Mesendoderm (in vitro differentiated cells): ENCODE results near the gene RAD23B.

ENCODE experiments used
- DNase-seq: peaks from one replicate; pipeline ENCODE4 v3.0.0; 2013
- H2AK5ac ChIP-seq: 2 replicates; pipeline ENCODE4 v1.6.1; 2013; ENCODE audit warnings: low read length, inconsistent platforms
- H2BK120ac ChIP-seq: 2 replicates; pipeline ENCODE4 v1.6.1; 2013; ENCODE audit warnings: low read depth, mild to moderate bottlenecking, low read length, moderate library complexity, mixed read lengths
- H2BK15ac ChIP-seq: replicated peaks from 2 replicates; pipeline ENCODE4 v1.6.1; 2013; ENCODE audit warnings: low read depth, mild to moderate bottlenecking, moderate library complexity
- H2BK5ac ChIP-seq: 2 replicates; pipeline ENCODE4 v1.6.1; 2013; ENCODE audit warnings: low read length, inconsistent platforms
- H3K18ac ChIP-seq: 2 replicates; pipeline ENCODE4 v1.6.1; 2013; ENCODE audit warnings: mild to moderate bottlenecking, low read length, mixed read lengths
- H3K23ac ChIP-seq: one replicate; pipeline ENCODE4 v1.6.1; 2013; ENCODE audit warnings: low read length
- H3K27ac ChIP-seq: 2 replicates; pipeline ENCODE4 v1.5.1; 2013; ENCODE audit warnings: low read depth, mild to moderate bottlenecking, inconsistent platforms, low read length, moderate library complexity
- H3K27me3 ChIP-seq: 2 replicates; pipeline ENCODE4 v1.6.1; 2013; ENCODE audit warnings: low read length, control low read depth, mild to moderate bottlenecking, inconsistent platforms; ENCODE audit not compliant: insufficient read depth, poor library complexity
- H3K36me3 ChIP-seq: 2 replicates; pipeline ENCODE4 v1.6.1; 2013; ENCODE audit warnings: low read length, inconsistent platforms; ENCODE audit not compliant: control insufficient read depth, insufficient read depth
- H3K4ac ChIP-seq: one replicate; pipeline ENCODE4 v1.6.1; 2013; ENCODE audit warnings: low read depth, mild to moderate bottlenecking, low read length, moderate library complexity
- H3K4me1 ChIP-seq: 2 replicates; pipeline ENCODE4 v1.6.1; 2013; ENCODE audit warnings: low read depth, low read length, inconsistent platforms; ENCODE audit not compliant: control insufficient read depth
- H3K4me2 ChIP-seq: 2 replicates; pipeline ENCODE4 v1.6.1; 2013; ENCODE audit warnings: low read length
- H3K4me3 ChIP-seq: 2 replicates; pipeline ENCODE4 v1.5.1; 2013; ENCODE audit warnings: mild to moderate bottlenecking, low read length
- H3K56ac ChIP-seq: one replicate; pipeline ENCODE4 v1.6.1; 2013; ENCODE audit warnings: low read length
- H3K79me1 ChIP-seq: 2 replicates; pipeline ENCODE4 v1.6.1; 2013; ENCODE audit warnings: low read length, inconsistent platforms
- H3K79me2 ChIP-seq: 2 replicates; pipeline ENCODE4 v1.6.1; 2013; ENCODE audit warnings: mild to moderate bottlenecking, low read length; ENCODE audit not compliant: control insufficient read depth, insufficient read depth
- H3K9ac ChIP-seq: 2 replicates; pipeline ENCODE4 v1.6.1; 2013; ENCODE audit warnings: low read length, inconsistent platforms
- H4K5ac ChIP-seq: one replicate; pipeline ENCODE4 v1.6.1; 2013; ENCODE audit warnings: low read length
- H4K8ac ChIP-seq: one replicate; pipeline ENCODE4 v1.6.1; 2013; ENCODE audit warnings: low read depth, mild to moderate bottlenecking, control low read depth, low read length, moderate library complexity
- WGBS: extraction: QIAGEN DNeasy Blood & Tissue Kit; methylation state at CpG from one replicate; pipeline ENCODE4 v1.1.7; 2013; ENCODE audit warnings: low lambda C conversion rate, missing lambda C conversion rate; ENCODE audit not compliant: insufficient coverage; ENCODE audit errors: extremely low coverage; 5-methylcytosine and 5-hydroxymethylcytosine counted together

RAD23B gene

DNA sequence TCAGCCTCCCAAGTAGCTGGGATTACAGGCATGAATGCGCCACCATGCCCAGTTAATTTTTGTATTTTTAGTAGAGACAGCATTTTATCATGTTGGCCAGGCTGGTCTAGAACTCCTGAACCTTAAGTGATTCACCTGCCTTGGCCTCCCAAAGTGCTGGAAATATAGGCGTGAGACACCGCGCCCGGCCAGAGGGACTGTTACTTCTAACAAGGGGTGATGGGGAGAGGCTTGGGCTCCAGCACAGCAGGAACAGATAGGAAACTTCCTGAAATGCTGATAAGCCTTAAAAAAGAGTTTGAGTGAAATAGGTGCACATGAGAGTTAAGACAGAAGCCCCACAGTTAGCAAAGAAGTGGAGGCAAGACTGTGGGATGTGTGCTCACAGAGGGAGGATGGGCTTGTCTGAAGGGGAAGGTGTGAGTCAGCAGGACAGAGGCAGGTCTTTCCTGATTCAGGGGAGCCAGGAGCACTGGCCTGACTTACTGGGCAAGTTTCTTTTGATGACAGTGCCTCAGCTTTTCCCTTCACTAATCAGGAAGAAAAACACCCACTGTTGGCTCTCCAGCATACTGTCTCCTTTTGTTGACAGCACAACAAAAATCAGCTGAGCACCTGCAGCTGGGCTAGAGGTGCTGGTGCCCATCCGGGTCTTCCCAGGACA is 68.4 kb downstream of the RAD23B start:
- no peak overlapping the region for H2AK5ac ChIP-seq
- H2BK15ac ChIP-seq = no peak overlapping the region
- H3K18ac ChIP-seq = no peak overlapping the region
- no peak overlapping the region for H2BK5ac ChIP-seq
- H3K79me2 ChIP-seq = no peaks in the 10 kb centered on the region
- H3K27me3 ChIP-seq = no peaks in the 10 kb centered on the region
- H3K23ac ChIP-seq = no peak overlapping the region
- H3K36me3 ChIP-seq = no peaks in the 10 kb centered on the region
- no peaks in the 10 kb centered on the region for H3K79me1 ChIP-seq
- H4K8ac ChIP-seq = no peak overlapping the region
- WGBS = no CpG with 5 or more reads among the region's 6 CpGs
- H3K4me1 ChIP-seq = no peaks in the 10 kb centered on the region
- no peak overlapping the region for H3K27ac ChIP-seq
- no peak overlapping the region for H3K4me2 ChIP-seq
- no peak overlapping the region for H3K56ac ChIP-seq
- H3K9ac ChIP-seq = no peak overlapping the region
- no peak overlapping the region for H3K4ac ChIP-seq
- H3K4me3 ChIP-seq = no peak overlapping the region
- no peak overlapping the region for H2BK120ac ChIP-seq
- peak; percentile 30 for DNase-seq
- H4K5ac ChIP-seq = no peak overlapping the region

DNA sequence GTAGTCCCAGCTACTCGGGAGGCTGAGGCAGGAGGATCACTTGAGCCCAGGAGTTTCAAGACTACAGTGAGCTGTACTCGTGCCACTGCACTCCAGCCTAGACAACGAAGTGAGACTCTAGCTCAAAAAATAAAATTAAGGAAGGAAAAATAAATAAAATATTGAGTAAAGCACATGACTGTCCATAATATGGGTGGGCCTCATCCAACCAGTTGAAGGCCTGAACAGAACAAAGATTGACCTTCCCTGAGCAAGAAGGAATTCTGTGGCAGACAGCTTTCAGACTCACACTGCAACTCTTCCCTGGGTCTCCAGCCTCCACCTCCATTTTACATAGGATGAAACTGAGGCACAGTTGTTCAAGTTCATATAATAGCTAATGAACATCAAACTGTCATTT is 72.3 kb downstream of the RAD23B start:
- Histone ChIP-seq H3K4me2 (no peak overlapping the region), H2AK5ac (no peak overlapping the region), H3K4me1 (no peaks in the 10 kb centered on the region), H2BK15ac (no peak overlapping the region), H2BK5ac (no peak overlapping the region), H3K23ac (no peak overlapping the region), H4K5ac (no peak overlapping the region), H3K27me3 (no peaks in the 10 kb centered on the region), H3K4ac (no peak overlapping the region), H3K79me2 (no peaks in the 10 kb centered on the region), H4K8ac (no peak overlapping the region), H3K9ac (no peak overlapping the region), H3K36me3 (no peaks in the 10 kb centered on the region), H3K4me3 (no peak overlapping the region), H3K56ac (no peak overlapping the region), H3K27ac (no peak overlapping the region), H3K18ac (no peak overlapping the region), H2BK120ac (no peak overlapping the region), H3K79me1 (no peaks in the 10 kb centered on the region)
- WGBS = no CpG with 5 or more reads among the region's 3 CpGs
- no peak for DNase-seq

DNA sequence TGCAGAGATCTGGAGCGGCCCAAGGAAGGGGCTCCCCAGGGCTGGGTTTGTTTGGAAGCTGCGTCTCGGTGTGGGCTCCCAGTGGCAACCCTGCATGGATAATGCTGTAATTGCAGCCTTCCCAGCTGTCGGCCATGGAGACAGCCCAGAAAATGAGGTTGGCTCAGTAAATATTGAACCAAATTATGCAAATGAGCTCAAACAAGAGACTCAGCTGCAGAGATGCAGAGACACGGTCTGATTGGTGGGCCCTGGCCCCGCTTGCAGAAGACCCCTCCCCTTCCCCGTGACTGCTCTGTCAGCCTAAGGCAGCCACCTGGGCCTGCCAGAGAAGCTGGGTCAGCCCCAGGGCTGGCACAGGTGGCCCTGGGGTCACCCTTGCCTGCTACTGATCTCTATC is 75.9 kb downstream of the RAD23B start:
- Histone ChIP-seq H3K79me1 (no peaks in the 10 kb centered on the region), H2BK5ac (no peak overlapping the region), H3K27ac (no peak overlapping the region), H3K4ac (no peak overlapping the region), H2BK15ac (no peak overlapping the region), H3K36me3 (no peaks in the 10 kb centered on the region), H2BK120ac (no peak overlapping the region), H3K18ac (no peak overlapping the region), H3K4me3 (no peak overlapping the region), H3K9ac (no peak overlapping the region), H4K5ac (no peak overlapping the region), H3K4me2 (no peak overlapping the region), H3K4me1 (no peaks in the 10 kb centered on the region), H3K79me2 (no peaks in the 10 kb centered on the region), H4K8ac (no peak overlapping the region), H3K56ac (no peak overlapping the region), H2AK5ac (no peak overlapping the region), H3K23ac (no peak overlapping the region), H3K27me3 (no peaks in the 10 kb centered on the region)
- no CpG with 5 or more reads among the region's 7 CpGs for WGBS
- DNase-seq = no peak

- Histone ChIP-seq H3K23ac (peak overlapping the region; percentile 8), H3K36me3 (no peaks in the 10 kb centered on the region), H2BK15ac (no peak overlapping the region), H3K9ac (no peak overlapping the region), H3K4ac (no peak overlapping the region), H3K79me1 (no peaks in the 10 kb centered on the region), H3K4me3 (no peak overlapping the region), H3K18ac (no peak overlapping the region), H4K5ac (no peak overlapping the region), H3K79me2 (no peaks in the 10 kb centered on the region), H3K27ac (no peak overlapping the region), H3K27me3 (no peaks in the 10 kb centered on the region), H3K4me1 (no peaks in the 10 kb centered on the region), H4K8ac (no peak overlapping the region), H3K4me2 (no peak overlapping the region), H2BK5ac (no peak overlapping the region), H2BK120ac (no peak overlapping the region), H2AK5ac (no peak overlapping the region), H3K56ac (no peak overlapping the region)
- no peak for DNase-seq
- no CpG with 5 or more reads among the region's 7 CpGs for WGBS
Observed at GRCh38 chr9:107360098-107360497, 77.0 kb downstream of the RAD23B start.

DNA sequence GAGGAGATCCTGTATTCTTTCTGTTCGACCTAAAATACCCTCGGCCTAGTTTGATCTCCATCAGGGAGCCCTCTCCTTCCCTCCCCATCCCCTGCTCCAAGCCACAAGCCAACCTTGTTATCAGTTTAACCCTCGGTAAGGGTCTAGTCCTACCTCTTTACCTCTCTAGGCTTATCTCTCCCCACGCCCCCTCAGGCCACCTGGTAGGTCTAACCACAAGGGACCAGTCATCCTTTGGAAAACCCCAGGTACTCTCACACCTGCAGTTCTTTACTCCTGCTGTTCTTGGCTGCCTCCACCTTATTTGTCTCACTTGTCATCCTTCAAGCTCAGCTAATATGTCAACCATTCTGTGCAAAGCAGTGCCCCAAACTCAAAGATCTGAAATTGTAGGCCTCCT is 78.7 kb downstream of the RAD23B start:
- H3K27ac ChIP-seq = no peak overlapping the region
- no peak overlapping the region for H3K56ac ChIP-seq
- H2AK5ac ChIP-seq = no peak overlapping the region
- no peaks in the 10 kb centered on the region for H3K4me1 ChIP-seq
- DNase-seq = no peak
- H3K36me3 ChIP-seq = no peaks in the 10 kb centered on the region
- H3K4me2 ChIP-seq = no peak overlapping the region
- H3K9ac ChIP-seq = no peak overlapping the region
- H2BK120ac ChIP-seq = no peak overlapping the region
- no peaks in the 10 kb centered on the region for H3K79me2 ChIP-seq
- no peak overlapping the region for H3K18ac ChIP-seq
- H2BK15ac ChIP-seq = no peak overlapping the region
- no peaks in the 10 kb centered on the region for H3K27me3 ChIP-seq
- no peak overlapping the region for H4K5ac ChIP-seq
- H3K4ac ChIP-seq = no peak overlapping the region
- H3K79me1 ChIP-seq = no peaks in the 10 kb centered on the region
- H2BK5ac ChIP-seq = no peak overlapping the region
- no peak overlapping the region for H4K8ac ChIP-seq
- WGBS = no CpG with 5 or more reads among the region's 4 CpGs
- no peak overlapping the region for H3K4me3 ChIP-seq
- no peak overlapping the region for H3K23ac ChIP-seq

DNA sequence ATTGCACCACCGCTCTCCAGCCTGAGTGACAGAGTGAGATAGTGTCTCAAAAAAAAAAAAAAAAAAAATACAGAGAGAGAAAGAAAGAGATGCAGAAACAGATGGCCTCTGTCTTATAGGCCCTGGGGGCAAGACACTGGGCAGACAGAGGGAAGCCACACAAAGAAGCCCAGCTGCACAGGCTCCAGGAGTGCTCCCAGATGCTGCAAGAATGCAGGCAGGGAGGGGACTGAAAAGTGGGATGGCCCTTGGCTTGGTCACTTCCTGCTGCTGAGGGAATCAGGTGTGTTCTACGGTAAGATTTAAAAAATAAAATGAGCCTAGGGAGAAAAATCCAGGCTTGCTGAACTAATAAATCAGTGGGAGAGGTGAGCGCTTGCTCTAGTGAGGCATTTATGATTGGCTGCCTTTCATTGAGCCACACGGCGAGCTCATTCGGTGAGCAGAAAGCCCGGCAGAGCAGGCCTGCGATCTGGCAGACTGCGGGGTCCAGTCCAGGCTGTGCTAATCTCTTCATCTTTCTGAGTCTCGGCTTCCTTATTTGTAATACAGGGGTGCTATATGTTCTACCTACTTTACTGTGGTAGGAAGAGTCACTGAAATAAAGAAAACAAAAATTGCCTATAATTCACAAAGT is 80.6 kb downstream of the RAD23B start:
- no peak overlapping the region for H3K4me3 ChIP-seq
- H4K8ac ChIP-seq = no peak overlapping the region
- no peak overlapping the region for H2BK15ac ChIP-seq
- no peak overlapping the region for H3K18ac ChIP-seq
- no peak overlapping the region for H3K27ac ChIP-seq
- WGBS = no CpG with 5 or more reads among the region's 10 CpGs
- no peak overlapping the region for H4K5ac ChIP-seq
- no peak overlapping the region for H3K4ac ChIP-seq
- H3K9ac ChIP-seq = no peak overlapping the region
- H3K56ac ChIP-seq = no peak overlapping the region
- H3K36me3 ChIP-seq = no peaks in the 10 kb centered on the region
- H2AK5ac ChIP-seq = no peak overlapping the region
- H3K27me3 ChIP-seq = no peaks in the 10 kb centered on the region
- H3K23ac ChIP-seq = no peak overlapping the region
- no peak overlapping the region for H2BK120ac ChIP-seq
- H2BK5ac ChIP-seq = no peak overlapping the region
- H3K4me2 ChIP-seq = no peak overlapping the region
- DNase-seq = peak; percentile 36
- no peaks in the 10 kb centered on the region for H3K79me2 ChIP-seq
- H3K79me1 ChIP-seq = no peaks in the 10 kb centered on the region
- no peaks in the 10 kb centered on the region for H3K4me1 ChIP-seq
